ENCODE data around the gene TXNDC5. TPM values are rescaled to one million over a fixed set of nuclear protein-coding genes. Genes with fewer than 3 reads are reported as not detected.

Gene TXNDC5
- total and polyA plus RNA-seq, 9 of the 15 experiments (the other 6 are each of a cell fraction or from before 2014, with no cell fraction given), result 33.9 to 156 (median 137) TPM

DNA sequence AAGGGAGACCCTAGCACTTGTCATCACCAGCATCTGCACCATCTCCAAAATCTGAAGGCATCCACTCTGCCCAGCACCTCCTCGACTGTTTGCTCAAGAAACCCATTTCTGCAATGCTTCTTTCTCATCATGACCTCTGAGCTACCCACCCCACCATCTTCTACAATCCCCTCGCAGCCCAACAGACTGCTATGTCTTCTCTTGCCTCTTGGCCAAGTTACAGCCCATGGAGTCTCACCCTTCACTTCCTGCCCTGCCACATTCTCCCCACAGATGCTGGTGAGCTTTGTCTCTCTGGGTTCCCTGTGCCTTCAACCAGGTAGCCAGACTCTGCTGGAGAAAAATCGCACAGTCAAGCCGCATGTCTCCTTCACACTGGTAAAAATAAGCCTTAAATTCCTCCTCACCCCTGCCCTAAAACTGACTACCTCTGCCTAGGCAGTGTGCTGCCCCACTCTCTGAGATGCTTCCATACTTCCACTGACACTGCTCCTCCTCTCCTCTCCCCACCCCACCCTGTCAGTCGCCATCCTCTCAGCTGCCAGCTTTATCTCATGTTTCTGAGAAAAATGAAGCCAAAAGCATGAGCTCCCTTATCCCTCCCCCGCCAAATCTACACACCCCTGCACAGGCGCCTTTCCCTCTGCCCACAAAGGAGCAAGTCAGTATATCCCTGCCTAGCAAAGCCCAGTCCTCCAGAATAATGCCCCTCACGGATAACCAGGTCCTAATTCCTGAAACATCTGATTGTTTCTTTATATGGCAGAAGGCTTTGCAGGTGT lies 2.3 kb upstream of the TXNDC5 start (continued):
- TF ChIP-seq RBM14 (IDR thresholded peaks at IDR 0.05; ENCODE audit: borderline replicate concordance, insufficient read depth, low read depth, low read length) (no peak), BMI1 (IDR thresholded peaks at IDR 0.05; ENCODE audit: low read length) (no peak), CBFA2T2 (conservative IDR thresholded peaks at IDR 0.05) (peak; percentile 49), FOXJ3 (CRISPR knock-in tag; IDR thresholded peaks at IDR 0.05) (no peak), SMARCA4 (IDR thresholded peaks at IDR 0.05) (peak; percentile 65), TCF7 (IDR thresholded peaks at IDR 0.05; ENCODE audit: borderline replicate concordance) (no peak), SLC30A9 (CRISPR knock-in tag; IDR thresholded peaks at IDR 0.05) (no peak), KLF16 (IDR thresholded peaks at IDR 0.05) (peak; percentile 64), ZNF444 (CRISPR knock-in tag; IDR thresholded peaks at IDR 0.05) (no peak), THRAP3 (IDR thresholded peaks at IDR 0.05; ENCODE audit: borderline replicate concordance) (no peak), PREB (CRISPR knock-in tag; IDR thresholded peaks at IDR 0.05) (no peak), SRSF3 (IDR thresholded peaks at IDR 0.05; ENCODE audit: insufficient read depth, low read length) (no peak), EZH2 (IDR thresholded peaks at IDR 0.05; ENCODE audit: borderline replicate concordance, low read depth, low read length) (no peak), ESRRB (CRISPR knock-in tag; IDR thresholded peaks at IDR 0.05; ENCODE audit: borderline replicate concordance) (no peak), ARID3B (CRISPR knock-in tag; IDR thresholded peaks at IDR 0.05; ENCODE audit: borderline replicate concordance) (no peak), LCOR (CRISPR knock-in tag; IDR thresholded peaks at IDR 0.05) (no peak), TARDBP (IDR thresholded peaks at IDR 0.05) (no peak)
- TF ChIP-seq, protein P1, sequence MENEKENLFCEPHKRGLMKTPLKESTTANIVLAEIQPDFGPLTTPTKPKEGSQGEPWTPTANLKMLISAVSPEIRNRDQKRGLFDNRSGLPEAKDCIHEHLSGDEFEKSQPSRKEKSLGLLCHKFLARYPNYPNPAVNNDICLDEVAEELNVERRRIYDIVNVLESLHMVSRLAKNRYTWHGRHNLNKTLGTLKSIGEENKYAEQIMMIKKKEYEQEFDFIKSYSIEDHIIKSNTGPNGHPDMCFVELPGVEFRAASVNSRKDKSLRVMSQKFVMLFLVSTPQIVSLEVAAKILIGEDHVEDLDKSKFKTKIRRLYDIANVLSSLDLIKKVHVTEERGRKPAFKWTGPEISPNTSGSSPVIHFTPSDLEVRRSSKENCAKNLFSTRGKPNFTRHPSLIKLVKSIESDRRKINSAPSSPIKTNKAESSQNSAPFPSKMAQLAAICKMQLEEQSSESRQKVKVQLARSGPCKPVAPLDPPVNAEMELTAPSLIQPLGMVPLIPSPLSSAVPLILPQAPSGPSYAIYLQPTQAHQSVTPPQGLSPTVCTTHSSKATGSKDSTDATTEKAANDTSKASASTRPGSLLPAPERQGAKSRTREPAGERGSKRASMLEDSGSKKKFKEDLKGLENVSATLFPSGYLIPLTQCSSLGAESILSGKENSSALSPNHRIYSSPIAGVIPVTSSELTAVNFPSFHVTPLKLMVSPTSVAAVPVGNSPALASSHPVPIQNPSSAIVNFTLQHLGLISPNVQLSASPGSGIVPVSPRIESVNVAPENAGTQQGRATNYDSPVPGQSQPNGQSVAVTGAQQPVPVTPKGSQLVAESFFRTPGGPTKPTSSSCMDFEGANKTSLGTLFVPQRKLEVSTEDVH (IDR thresholded peaks at IDR 0.05; ENCODE audit: low read depth, partially characterized antibody), result peak; percentile 56
- TF ChIP-seq, protein P2, sequence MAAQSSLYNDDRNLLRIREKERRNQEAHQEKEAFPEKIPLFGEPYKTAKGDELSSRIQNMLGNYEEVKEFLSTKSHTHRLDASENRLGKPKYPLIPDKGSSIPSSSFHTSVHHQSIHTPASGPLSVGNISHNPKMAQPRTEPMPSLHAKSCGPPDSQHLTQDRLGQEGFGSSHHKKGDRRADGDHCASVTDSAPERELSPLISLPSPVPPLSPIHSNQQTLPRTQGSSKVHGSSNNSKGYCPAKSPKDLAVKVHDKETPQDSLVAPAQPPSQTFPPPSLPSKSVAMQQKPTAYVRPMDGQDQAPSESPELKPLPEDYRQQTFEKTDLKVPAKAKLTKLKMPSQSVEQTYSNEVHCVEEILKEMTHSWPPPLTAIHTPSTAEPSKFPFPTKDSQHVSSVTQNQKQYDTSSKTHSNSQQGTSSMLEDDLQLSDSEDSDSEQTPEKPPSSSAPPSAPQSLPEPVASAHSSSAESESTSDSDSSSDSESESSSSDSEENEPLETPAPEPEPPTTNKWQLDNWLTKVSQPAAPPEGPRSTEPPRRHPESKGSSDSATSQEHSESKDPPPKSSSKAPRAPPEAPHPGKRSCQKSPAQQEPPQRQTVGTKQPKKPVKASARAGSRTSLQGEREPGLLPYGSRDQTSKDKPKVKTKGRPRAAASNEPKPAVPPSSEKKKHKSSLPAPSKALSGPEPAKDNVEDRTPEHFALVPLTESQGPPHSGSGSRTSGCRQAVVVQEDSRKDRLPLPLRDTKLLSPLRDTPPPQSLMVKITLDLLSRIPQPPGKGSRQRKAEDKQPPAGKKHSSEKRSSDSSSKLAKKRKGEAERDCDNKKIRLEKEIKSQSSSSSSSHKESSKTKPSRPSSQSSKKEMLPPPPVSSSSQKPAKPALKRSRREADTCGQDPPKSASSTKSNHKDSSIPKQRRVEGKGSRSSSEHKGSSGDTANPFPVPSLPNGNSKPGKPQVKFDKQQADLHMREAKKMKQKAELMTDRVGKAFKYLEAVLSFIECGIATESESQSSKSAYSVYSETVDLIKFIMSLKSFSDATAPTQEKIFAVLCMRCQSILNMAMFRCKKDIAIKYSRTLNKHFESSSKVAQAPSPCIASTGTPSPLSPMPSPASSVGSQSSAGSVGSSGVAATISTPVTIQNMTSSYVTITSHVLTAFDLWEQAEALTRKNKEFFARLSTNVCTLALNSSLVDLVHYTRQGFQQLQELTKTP (IDR thresholded peaks at IDR 0.05; ENCODE audit: low read depth in 1 of 2, partially characterized antibody in 2 of 2), result peak in 1 of 2 experiments; percentile 42
